Keratinocyte (primary cell): ENCODE results near the gene CALHM1. TPM values are rescaled to one million over a fixed set of nuclear protein-coding genes. Genes with fewer than 3 reads are reported as not detected.

ENCODE experiments used
- DNase-seq: peaks from one replicate; pipeline ENCODE4 v3.0.0-alpha.2; 2011; ENCODE audit warnings: low read depth, missing footprints, low spot score
- FAIRE-seq: peaks from 2 replicates; lab custom pipeline; 2011; peaks lifted over from hg19 to GRCh38; lab: Jason Lieb, UNC
- H2AFZ ChIP-seq: 2 replicates; pipeline ENCODE4 v1.6.0; 2012; ENCODE audit warnings: low read length, control low read depth, inconsistent platforms; ENCODE audit not compliant: control insufficient read depth
- H3K27ac ChIP-seq: 2 replicates; pipeline ENCODE4 v1.5.1; 2011; ENCODE audit warnings: low read length; ENCODE audit not compliant: control insufficient read depth, insufficient read depth
- H3K27me3 ChIP-seq: 3 replicates; pipeline ENCODE4 v1.6.0; 2011; ENCODE audit warnings: low read length; ENCODE audit not compliant: control insufficient read depth, insufficient read depth; ENCODE audit errors: extremely low read depth
- H3K36me3 ChIP-seq, 2 experiments: 2 replicates in 1 of 2; 3 replicates in 1 of 2; pipeline ENCODE4 v1.5.1; 2011; ENCODE audit warnings: low read length in 2 of 2, mild to moderate bottlenecking in 1 of 2; ENCODE audit not compliant: control insufficient read depth in 2 of 2, insufficient read depth in 2 of 2; ENCODE audit errors: extremely low read depth in 1 of 2
- H3K4me1 ChIP-seq: 3 replicates; pipeline ENCODE4 v1.5.1; 2011; ENCODE audit warnings: low read length; ENCODE audit not compliant: control insufficient read depth, insufficient read depth; ENCODE audit errors: extremely low read depth
- H3K4me2 ChIP-seq: 3 replicates; pipeline ENCODE4 v1.6.0; 2011; ENCODE audit warnings: low read depth, low read length; ENCODE audit not compliant: control insufficient read depth, insufficient read depth; ENCODE audit errors: extremely low read depth
- H3K4me3 ChIP-seq, 3 experiments: fragments of 200-600 bp in 1 of 3; sonication (generic) in 1 of 3; 2 replicates in 2 of 3; 3 replicates in 1 of 3; pipeline ENCODE4 v1.5.1; 2011 to 2016; ENCODE audit warnings: low read length in 3 of 3, mild to moderate bottlenecking in 3 of 3, control low read depth in 2 of 3, inconsistent platforms in 1 of 3, low read depth in 1 of 3, mixed read lengths in 1 of 3, mixed run types in 1 of 3, moderate library complexity in 1 of 3; ENCODE audit not compliant: control insufficient read depth in 2 of 3, insufficient read depth in 2 of 3; ENCODE audit errors: extremely low read depth in 1 of 3
- H3K79me2 ChIP-seq: 2 replicates; pipeline ENCODE4 v1.6.0; 2012; ENCODE audit warnings: low read length; ENCODE audit not compliant: control insufficient read depth, insufficient read depth
- H3K9ac ChIP-seq: 3 replicates; pipeline ENCODE4 v1.6.0; 2011; ENCODE audit warnings: low read length; ENCODE audit not compliant: control insufficient read depth, insufficient read depth; ENCODE audit errors: extremely low read depth
- H3K9me1 ChIP-seq: 3 replicates; pipeline ENCODE4 v1.6.0; 2011; ENCODE audit warnings: low read length; ENCODE audit not compliant: control insufficient read depth, insufficient read depth; ENCODE audit errors: extremely low read depth
- H3K9me3 ChIP-seq: 2 replicates; pipeline ENCODE4 v1.5.1; 2012; ENCODE audit warnings: low read depth, low read length; ENCODE audit not compliant: control insufficient read depth
- H4K20me1 ChIP-seq: 3 replicates; pipeline ENCODE4 v1.6.0; 2011; ENCODE audit warnings: low read length; ENCODE audit not compliant: control insufficient read depth, insufficient read depth; ENCODE audit errors: extremely low read depth
- CTCF ChIP-seq, 3 experiments: IDR thresholded peaks in 1 of 3; conservative IDR thresholded peaks in 1 of 3; optimal IDR thresholded peaks in 1 of 3; 2 replicates in 2 of 3; 3 replicates in 1 of 3; pipeline versions ENCODE3 to v1.5.1; 2011; ENCODE audit warnings: low read length in 3 of 3, mild to moderate bottlenecking in 3 of 3, moderate library complexity in 2 of 3, control low read depth in 1 of 3, inconsistent platforms in 1 of 3; ENCODE audit not compliant: insufficient read depth in 2 of 3; ENCODE audit errors: extremely low read depth in 1 of 3
- EZH2 ChIP-seq: IDR thresholded peaks from one replicate; pipeline ENCODE4 v1.6.1; 2012; ENCODE audit warnings: inconsistent platforms, mild to moderate bottlenecking, low read length, moderate library complexity
- dilution Hi-C: fragments of 300-500 bp; cut with MboI; formaldehyde crosslinking; loops from one replicate; pipeline ENCODE4 v1.7.0; 2020; ENCODE audit warnings: low sequenced_read_pairs; ENCODE audit not compliant: extremely low pct_ligation_motif_present
- polyA plus RNA-seq, 5 experiments: library from polyadenylated mRNA; depleted of rRNA in 3 of 5; stranded (reverse) in 3 of 5; stranded (forward) in 1 of 5; unstranded in 1 of 5; fragments of >200 nt; gene quantifications; 1 replicate in 1 of 5; 2 replicates in 3 of 5; 3 replicates in 1 of 5; pipeline versions ENCODE4 v1.2.1 to v1.2.3, GENCODE V29; 2011 to 2012; ENCODE audit warnings: missing spikeins in 2 of 5, low read depth in 1 of 5, low replicate concordance in 1 of 5

Gene CALHM1
- polyA plus RNA-seq, 1 donor (not counting 4 experiments of a cell fraction or from before 2014, with no cell fraction given) = not detected

- dilution Hi-C loops = no loop called here
- no peak overlapping the region for H3K4me2 ChIP-seq
- FAIRE-seq = no peak
- no peak for DNase-seq
- H3K9me3 ChIP-seq = no peaks in the 10 kb centered on the region
- H3K4me1 ChIP-seq = peaks cover 3% of the 10 kb centered on the region
- H2AFZ ChIP-seq = no peak overlapping the region
- H3K79me2 ChIP-seq = no peaks in the 10 kb centered on the region
- H3K27me3 ChIP-seq = peaks cover 4% of the 10 kb centered on the region
- TF ChIP-seq EZH2 (no peak), CTCF (optimal IDR thresholded peaks at IDR 0.05 in 1 of 3, IDR thresholded peaks at IDR 0.05 in 1 of 3, conservative IDR thresholded peaks at IDR 0.05 in 1 of 3; ENCODE audit: extremely low read depth in 1 of 3, insufficient read depth in 2 of 3, low read length in 3 of 3) (no peak)
- no peak overlapping the region for H3K9ac ChIP-seq
- no peak overlapping the region for H3K27ac ChIP-seq
- no peaks in the 10 kb centered on the region for H4K20me1 ChIP-seq
- H3K9me1 ChIP-seq = no peaks in the 10 kb centered on the region
- H3K36me3 ChIP-seq = no peaks in the 10 kb centered on the region
- no peak overlapping the region for H3K4me3 ChIP-seq
Observed at GRCh38 chr10:103472005-103472404, 13.3 kb upstream of the CALHM1 start.

GRCh38 chr10:103470761-103471653 lies 12.3 kb upstream of the CALHM1 start:
- no peaks in the 10 kb centered on the region for H3K36me3 ChIP-seq
- H3K9ac ChIP-seq = no peak overlapping the region
- peaks cover 3% of the 10 kb centered on the region for H3K4me1 ChIP-seq
- TF ChIP-seq CTCF (optimal IDR thresholded peaks at IDR 0.05 in 1 of 3, IDR thresholded peaks at IDR 0.05 in 1 of 3, conservative IDR thresholded peaks at IDR 0.05 in 1 of 3; ENCODE audit: extremely low read depth in 1 of 3, insufficient read depth in 2 of 3, low read length in 3 of 3) (no peak), EZH2 (no peak)
- H3K9me3 ChIP-seq = no peaks in the 10 kb centered on the region
- dilution Hi-C loops = no loop called here
- FAIRE-seq = no peak
- no peak overlapping the region for H2AFZ ChIP-seq
- H3K27ac ChIP-seq = no peak overlapping the region
- peaks cover 4% of the 10 kb centered on the region for H3K27me3 ChIP-seq
- no peaks in the 10 kb centered on the region for H4K20me1 ChIP-seq
- no peak for DNase-seq
- no peak overlapping the region for H3K4me2 ChIP-seq
- no peaks in the 10 kb centered on the region for H3K9me1 ChIP-seq
- H3K4me3 ChIP-seq = no peak overlapping the region
- no peaks in the 10 kb centered on the region for H3K79me2 ChIP-seq
